Loucy (cell line): Measurements from ENCODE around the gene ST6GALNAC4.

Experiments
- EZH2phosphoT487 ChIP-seq: fragments of 200-600 bp; IDR thresholded peaks from 2 replicates; pipeline ENCODE4 v1.6.1; 2018; ENCODE audit warnings: antibody characterized with exemption, mild to moderate bottlenecking, moderate library complexity, borderline replicate concordance
- TF ChIP-seq, protein P1 (sequence below): fragments of 200-600 bp; sonication (generic); conservative IDR thresholded peaks from 2 replicates; pipeline ENCODE4 v1.5.1; 2014; ENCODE audit warnings: mild to moderate bottlenecking, antibody characterized with exemption, low read length

GRCh38 chr9:127931092-127931881 lies 14.4 kb upstream of the ST6GALNAC4 start:
- TF ChIP-seq, protein P1, sequence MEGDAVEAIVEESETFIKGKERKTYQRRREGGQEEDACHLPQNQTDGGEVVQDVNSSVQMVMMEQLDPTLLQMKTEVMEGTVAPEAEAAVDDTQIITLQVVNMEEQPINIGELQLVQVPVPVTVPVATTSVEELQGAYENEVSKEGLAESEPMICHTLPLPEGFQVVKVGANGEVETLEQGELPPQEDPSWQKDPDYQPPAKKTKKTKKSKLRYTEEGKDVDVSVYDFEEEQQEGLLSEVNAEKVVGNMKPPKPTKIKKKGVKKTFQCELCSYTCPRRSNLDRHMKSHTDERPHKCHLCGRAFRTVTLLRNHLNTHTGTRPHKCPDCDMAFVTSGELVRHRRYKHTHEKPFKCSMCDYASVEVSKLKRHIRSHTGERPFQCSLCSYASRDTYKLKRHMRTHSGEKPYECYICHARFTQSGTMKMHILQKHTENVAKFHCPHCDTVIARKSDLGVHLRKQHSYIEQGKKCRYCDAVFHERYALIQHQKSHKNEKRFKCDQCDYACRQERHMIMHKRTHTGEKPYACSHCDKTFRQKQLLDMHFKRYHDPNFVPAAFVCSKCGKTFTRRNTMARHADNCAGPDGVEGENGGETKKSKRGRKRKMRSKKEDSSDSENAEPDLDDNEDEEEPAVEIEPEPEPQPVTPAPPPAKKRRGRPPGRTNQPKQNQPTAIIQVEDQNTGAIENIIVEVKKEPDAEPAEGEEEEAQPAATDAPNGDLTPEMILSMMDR, result no peak
- TF ChIP-seq EZH2phosphoT487, result no peak
